ENCODE results near the gene ZNF101. TPM values are rescaled to one million over a fixed set of nuclear protein-coding genes. Genes with fewer than 3 reads are reported as not detected.
"Not testable (repeated sequence)": the region's sequence is repeated elsewhere in the genome, so short reads cannot be mapped to it uniquely, and the experiment has no call there.

Gene ZNF101
- total and polyA plus RNA-seq, 9 donors: 2.9 to 12.6 (median 5.6) TPM

- Histone ChIP-seq H3K36me3 (no peaks in the 10 kb centered on the region), H3K27me3 (no peaks in the 10 kb centered on the region), H3K4me3 (no peak overlapping the region), H3K27ac (no peak overlapping the region), H3K9me3 (no peaks in the 10 kb centered on the region), H3K4me1 (ENCODE audit: insufficient read depth) (no peaks in the 10 kb centered on the region)
- no peak for DNase-seq
- no peak for TF ChIP-seq POLR2A (IDR thresholded peaks at IDR 0.05)
- no peak for TF ChIP-seq EP300 (IDR thresholded peaks at IDR 0.05)
- TF ChIP-seq CTCF (IDR thresholded peaks at IDR 0.05): no peak
- 91 to 97% (median 95%) methylated on average over 7 of the region's 7 CpGs for WGBS, 3 donors
- intact Hi-C loops (cut with DNase I): no loop called here
Measured at GRCh38 chr19:19677579-19677978, 8.9 kb downstream of the ZNF101 start.

- no peaks in the 10 kb centered on the region for H3K36me3 ChIP-seq
- no peak overlapping the region for H3K27ac ChIP-seq
- no peaks in the 10 kb centered on the region for H3K27me3 ChIP-seq
- no peak for DNase-seq
- TF ChIP-seq EP300 (IDR thresholded peaks at IDR 0.05): no peak
- no peak for TF ChIP-seq POLR2A (IDR thresholded peaks at IDR 0.05)
- TF ChIP-seq CTCF (IDR thresholded peaks at IDR 0.05): no peak
- intact Hi-C loops (cut with DNase I): no loop called here
- 97 to 98% (median 98%) methylated on average over 20 of the region's 20 CpGs for WGBS, 3 donors
- no peaks in the 10 kb centered on the region for H3K4me1 ChIP-seq (ENCODE audit: insufficient read depth)
- H3K4me3 ChIP-seq: no peak overlapping the region
- no peaks in the 10 kb centered on the region for H3K9me3 ChIP-seq
Measured at GRCh38 chr19:19679176-19680073, 10.8 kb downstream of the ZNF101 start.

GRCh38 chr19:19686119-19686518, 17.5 kb downstream of the ZNF101 start:
- H3K4me1 ChIP-seq (ENCODE audit: insufficient read depth); H3K36me3 ChIP-seq; H3K4me3 ChIP-seq; H3K27ac ChIP-seq; DNase-seq; H3K27me3 ChIP-seq; intact Hi-C loops (cut with DNase I); H3K9me3 ChIP-seq: not testable (repeated sequence)
- WGBS, 3 donors: 97 to 99% (median 98%) methylated on average over 15 of the region's 15 CpGs

GRCh38 chr19:19686580-19686979, 17.9 kb downstream of the ZNF101 start:
- H3K36me3 ChIP-seq: no peaks in the 10 kb centered on the region
- no peak for DNase-seq
- no peak overlapping the region for H3K27ac ChIP-seq
- no peaks in the 10 kb centered on the region for H3K27me3 ChIP-seq
- no peak for TF ChIP-seq POLR2A (IDR thresholded peaks at IDR 0.05)
- no peak for TF ChIP-seq CTCF (IDR thresholded peaks at IDR 0.05)
- no peak for TF ChIP-seq EP300 (IDR thresholded peaks at IDR 0.05)
- no peak overlapping the region for H3K4me3 ChIP-seq
- H3K9me3 ChIP-seq: no peaks in the 10 kb centered on the region
- intact Hi-C loops (cut with DNase I): no loop called here
- WGBS, 3 donors: 96 to 97% (median 97%) methylated on average over 6 of the region's 6 CpGs
- no peaks in the 10 kb centered on the region for H3K4me1 ChIP-seq (ENCODE audit: insufficient read depth)

GRCh38 chr19:19687090-19687489, 18.5 kb downstream of the ZNF101 start:
- TF ChIP-seq EP300 (IDR thresholded peaks at IDR 0.05) (no peak), POLR2A (IDR thresholded peaks at IDR 0.05) (no peak), CTCF (IDR thresholded peaks at IDR 0.05) (no peak)
- H3K9me3 ChIP-seq: no peaks in the 10 kb centered on the region
- H3K4me1 ChIP-seq (ENCODE audit: insufficient read depth): no peaks in the 10 kb centered on the region
- no peak overlapping the region for H3K4me3 ChIP-seq
- DNase-seq: no peak
- no peaks in the 10 kb centered on the region for H3K27me3 ChIP-seq
- intact Hi-C loops (cut with DNase I): no loop called here
- H3K27ac ChIP-seq: no peak overlapping the region
- 93 to 96% (median 95%) methylated on average over 3 of the region's 3 CpGs for WGBS, 3 donors
- no peaks in the 10 kb centered on the region for H3K36me3 ChIP-seq

- H3K4me3 ChIP-seq; H3K9me3 ChIP-seq; H3K36me3 ChIP-seq; DNase-seq; H3K27ac ChIP-seq; H3K4me1 ChIP-seq (ENCODE audit: insufficient read depth); intact Hi-C loops (cut with DNase I); H3K27me3 ChIP-seq: not testable (repeated sequence)
- WGBS, 3 donors: 97 to 98% (median 97%) methylated on average over 10 of the region's 10 CpGs
Measured at GRCh38 chr19:19689023-19689422, 20.4 kb downstream of the ZNF101 start.

All from ovary (tissue), 9 donors.